NCI-H524 treated with DMSO at 0.1 percent for 48 hours (cell line): ENCODE data around the gene C1orf141.
"Not testable (repeated sequence)": the region's sequence is repeated elsewhere in the genome, so short reads cannot be mapped to it uniquely, and the experiment has no call there.

ENCODE experiments used
- DNase-seq: peaks from one replicate; lab custom pipeline; 2025; lab: John Stamatoyannopoulos, UW

Gene C1orf141

GRCh38 chr1:67134695-67135094 lies at the start of gene C1orf141:
Gene C1orf141 (minus strand): TSS chr1:67134970. CDS start chr1:67127240, 7,730 bp downstream.
- no peak for DNase-seq

- DNase-seq: no peak
These were observed 40.8 kb upstream of the C1orf141 start for GRCh38 chr1:67175530-67176087.

GRCh38 chr1:67174716-67175284 lies 40.0 kb upstream of the C1orf141 start:
- DNase-seq: no peak

- DNase-seq: no peak
These were observed 39.2 kb upstream of the C1orf141 start for GRCh38 chr1:67173988-67174387.

- no peak for DNase-seq
These were observed 37.2 kb upstream of the C1orf141 start for GRCh38 chr1:67171978-67172377.

GRCh38 chr1:67171574-67171955 lies 36.8 kb upstream of the C1orf141 start:
- no peak for DNase-seq

GRCh38 chr1:67170751-67171573 lies 36.2 kb upstream of the C1orf141 start:
- no peak for DNase-seq

GRCh38 chr1:67169932-67170331 lies 35.2 kb upstream of the C1orf141 start:
- no peak for DNase-seq

- DNase-seq: no peak
These were observed 34.7 kb upstream of the C1orf141 start for GRCh38 chr1:67169496-67169895.

GRCh38 chr1:67166196-67166595 lies 31.4 kb upstream of the C1orf141 start, which contains the start of gene IL23R:
Gene IL23R (plus strand): TSS chr1:67166454. CDS start chr1:67168121, 1,667 bp downstream.
- no peak for DNase-seq

GRCh38 chr1:67165468-67166041 lies 30.8 kb upstream of the C1orf141 start:
- no peak for DNase-seq

GRCh38 chr1:67162954-67163353 lies 28.2 kb upstream of the C1orf141 start:
- DNase-seq: no peak

- no peak for DNase-seq
These were observed 24.5 kb upstream of the C1orf141 start for GRCh38 chr1:67159233-67159632.

GRCh38 chr1:67158401-67158800 lies 23.6 kb upstream of the C1orf141 start:
- no peak for DNase-seq

- no peak for DNase-seq
These were observed 16.2 kb upstream of the C1orf141 start for GRCh38 chr1:67150931-67151330.

- no peak for DNase-seq
These were observed 14.5 kb upstream of the C1orf141 start for GRCh38 chr1:67149179-67149770.

GRCh38 chr1:67148516-67149178 lies 13.9 kb upstream of the C1orf141 start:
- DNase-seq: no peak

- DNase-seq: not testable (repeated sequence)
These were observed 13.2 kb upstream of the C1orf141 start for GRCh38 chr1:67147973-67148372.

- DNase-seq: no peak
These were observed 11.8 kb upstream of the C1orf141 start for GRCh38 chr1:67146539-67146938.

- no peak for DNase-seq
These were observed 11.3 kb upstream of the C1orf141 start for GRCh38 chr1:67146101-67146500.

- no peak for DNase-seq
These were observed 9.9 kb upstream of the C1orf141 start for GRCh38 chr1:67144696-67145095.

GRCh38 chr1:67143966-67144365 lies 9.2 kb upstream of the C1orf141 start:
- DNase-seq: no peak
